Osteocyte (in vitro differentiated cells): ENCODE measurements around the gene EIF1AY. TPM values are rescaled to one million over a fixed set of nuclear protein-coding genes. Genes with fewer than 3 reads are reported as not detected.

Source experiments
- DNase-seq: peaks from one replicate; pipeline ENCODE4 v3.0.0; 2021; ENCODE audit warnings: mixed read lengths; ENCODE audit not compliant: unreplicated experiment; ENCODE audit errors: extremely low spot score
- H3K27ac Mint-ChIP-seq: one replicate; pipeline ENCODE4 v1.8.0; 2021; ENCODE audit warnings: mild to moderate bottlenecking, mixed read lengths; ENCODE audit not compliant: unreplicated experiment
- H3K27me3 Mint-ChIP-seq: one replicate; pipeline ENCODE4 v1.8.0; 2021; ENCODE audit warnings: mixed read lengths; ENCODE audit not compliant: unreplicated experiment
- H3K36me3 Mint-ChIP-seq: one replicate; pipeline ENCODE4 v1.8.0; 2021; ENCODE audit warnings: mixed read lengths; ENCODE audit not compliant: unreplicated experiment
- H3K4me1 Mint-ChIP-seq: one replicate; pipeline ENCODE4 v1.8.0; 2021; ENCODE audit warnings: mixed read lengths; ENCODE audit not compliant: unreplicated experiment
- H3K4me3 Mint-ChIP-seq: one replicate; pipeline ENCODE4 v1.8.0; 2021; ENCODE audit warnings: mild to moderate bottlenecking, moderate library complexity, mixed read lengths; ENCODE audit not compliant: unreplicated experiment
- H3K9me3 Mint-ChIP-seq: one replicate; pipeline ENCODE4 v1.8.0; 2021; ENCODE audit warnings: mixed read lengths; ENCODE audit not compliant: unreplicated experiment
- total RNA-seq: library from RNA; stranded (reverse); gene quantifications from 2 replicates; pipeline ENCODE4 v1.2.1, GENCODE V29; 2021
- TF ChIP-seq, protein P1 (sequence below): fragments of 200-600 bp; sonication (generic); IDR thresholded peaks from 2 replicates; pipeline ENCODE4 v1.5.0; 2021; ENCODE audit warnings: antibody characterized with exemption, mild to moderate bottlenecking, moderate library complexity

EIF1AY gene
- total RNA-seq, 1 donor from 2014 or later: not detected

DNA sequence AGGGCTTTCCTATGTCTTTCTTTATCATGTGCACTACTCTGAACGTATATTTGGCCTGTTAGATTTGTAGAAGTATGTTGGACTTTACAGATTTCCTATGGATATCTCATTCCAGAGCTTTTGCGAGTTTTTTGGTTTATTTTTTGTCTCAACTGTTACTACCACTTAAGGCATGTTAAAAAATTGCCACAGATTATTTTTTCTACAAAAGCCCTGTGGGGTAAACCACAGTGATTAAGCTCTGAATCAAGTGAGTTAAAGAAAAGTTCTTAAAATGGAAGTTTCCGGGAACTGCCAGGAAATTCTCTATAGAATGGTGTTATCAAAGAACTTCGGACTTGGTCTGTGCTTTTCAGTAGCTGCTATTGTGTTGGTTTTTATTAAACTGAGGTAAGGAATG is 10.6 kb downstream of the EIF1AY start:
- no peaks in the 10 kb centered on the region for H3K9me3 Mint-ChIP-seq
- H3K27me3 Mint-ChIP-seq: no peaks in the 10 kb centered on the region
- no peak for DNase-seq
- H3K4me3 Mint-ChIP-seq: no peak overlapping the region
- TF ChIP-seq, protein P1, sequence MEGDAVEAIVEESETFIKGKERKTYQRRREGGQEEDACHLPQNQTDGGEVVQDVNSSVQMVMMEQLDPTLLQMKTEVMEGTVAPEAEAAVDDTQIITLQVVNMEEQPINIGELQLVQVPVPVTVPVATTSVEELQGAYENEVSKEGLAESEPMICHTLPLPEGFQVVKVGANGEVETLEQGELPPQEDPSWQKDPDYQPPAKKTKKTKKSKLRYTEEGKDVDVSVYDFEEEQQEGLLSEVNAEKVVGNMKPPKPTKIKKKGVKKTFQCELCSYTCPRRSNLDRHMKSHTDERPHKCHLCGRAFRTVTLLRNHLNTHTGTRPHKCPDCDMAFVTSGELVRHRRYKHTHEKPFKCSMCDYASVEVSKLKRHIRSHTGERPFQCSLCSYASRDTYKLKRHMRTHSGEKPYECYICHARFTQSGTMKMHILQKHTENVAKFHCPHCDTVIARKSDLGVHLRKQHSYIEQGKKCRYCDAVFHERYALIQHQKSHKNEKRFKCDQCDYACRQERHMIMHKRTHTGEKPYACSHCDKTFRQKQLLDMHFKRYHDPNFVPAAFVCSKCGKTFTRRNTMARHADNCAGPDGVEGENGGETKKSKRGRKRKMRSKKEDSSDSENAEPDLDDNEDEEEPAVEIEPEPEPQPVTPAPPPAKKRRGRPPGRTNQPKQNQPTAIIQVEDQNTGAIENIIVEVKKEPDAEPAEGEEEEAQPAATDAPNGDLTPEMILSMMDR: no peak
- no peaks in the 10 kb centered on the region for H3K36me3 Mint-ChIP-seq
- H3K27ac Mint-ChIP-seq: no peak overlapping the region
- H3K4me1 Mint-ChIP-seq: no peaks in the 10 kb centered on the region

Other genes with a start within 250 kb of the EIF1AY start
- not detected in 2 replicates for gene RPS4Y2, start 180.3 kb downstream of the EIF1AY start, total RNA-seq